CD8-positive, alpha-beta memory T cell (primary cell): ENCODE data around the gene MDC1. TPM values are rescaled to one million over a fixed set of nuclear protein-coding genes. Genes with fewer than 3 reads are reported as not detected.
A peak's percentile ranks its signal among the peaks of the same experiment; 100 is the strongest.

Experiments
- CTCF ChIA-PET: fragments of 350-600 bp; sonication (Branson Sonifier 250); formaldehyde crosslinking; loops from one replicate; lab custom pipeline; 2021; ENCODE audit warnings: antibody characterized with exemption; lab: Charles Lee
- POLR2A ChIA-PET: fragments of 350-600 bp; sonication (Branson Sonifier 250); formaldehyde crosslinking; loops from one replicate; lab custom pipeline; 2021; ENCODE audit warnings: antibody characterized with exemption; lab: Charles Lee
- DNase-seq, 5 donors: peaks; one replicate each; pipeline versions ENCODE4 v3.0.0 to v3.0.0-alpha.2; 2020 to 2022; ENCODE audit warnings: mixed read lengths in 1 of 5
- H3K27ac ChIP-seq: one replicate; pipeline ENCODE4 v1.7.0; 2013; ENCODE audit warnings: low read depth, mild to moderate bottlenecking, low read length, moderate library complexity
- H3K27me3 ChIP-seq: 2 replicates; pipeline ENCODE4 v1.7.0; 2013; ENCODE audit warnings: low read length, mild to moderate bottlenecking; ENCODE audit not compliant: insufficient read depth, poor library complexity, severe bottlenecking
- H3K36me3 ChIP-seq: 2 replicates; pipeline ENCODE4 v1.7.0; 2013; ENCODE audit warnings: mild to moderate bottlenecking, low read length, moderate library complexity; ENCODE audit not compliant: insufficient read depth
- H3K4me1 ChIP-seq: 2 replicates; pipeline ENCODE4 v1.7.0; 2013; ENCODE audit warnings: mild to moderate bottlenecking, low read length, moderate library complexity; ENCODE audit not compliant: insufficient read depth
- H3K4me3 ChIP-seq: 2 replicates; pipeline ENCODE4 v1.7.0; 2013; ENCODE audit warnings: mild to moderate bottlenecking, low read length
- H3K9me3 ChIP-seq: 2 replicates; pipeline ENCODE4 v1.7.0; 2013; ENCODE audit warnings: mild to moderate bottlenecking, low read length
- H3K27ac Mint-ChIP-seq, 8 donors: one replicate each; pipeline ENCODE4 v1.8.0; 2020 to 2021; ENCODE audit warnings: mixed read lengths in 8 of 8, mild to moderate bottlenecking in 6 of 8, inconsistent platforms in 3 of 8, moderate library complexity in 3 of 8
- H3K27me3 Mint-ChIP-seq, 2 donors: one replicate each; pipeline ENCODE4 v1.8.0; 2020 to 2021; ENCODE audit warnings: mixed read lengths in 2 of 2, mild to moderate bottlenecking in 1 of 2, moderate library complexity in 1 of 2
- H3K36me3 Mint-ChIP-seq, 3 donors: one replicate each; pipeline ENCODE4 v1.8.0; 2020 to 2021; ENCODE audit warnings: mixed read lengths in 3 of 3, inconsistent platforms in 1 of 3, mild to moderate bottlenecking in 1 of 3
- H3K4me1 Mint-ChIP-seq, 3 donors: one replicate each; pipeline ENCODE4 v1.8.0; 2020 to 2021; ENCODE audit warnings: mixed read lengths in 3 of 3, inconsistent platforms in 1 of 3, mild to moderate bottlenecking in 1 of 3
- H3K4me3 Mint-ChIP-seq, 7 donors: one replicate each; pipeline ENCODE4 v1.8.0; 2020 to 2021; ENCODE audit warnings: mixed read lengths in 7 of 7, mild to moderate bottlenecking in 6 of 7, moderate library complexity in 4 of 7, inconsistent platforms in 2 of 7
- H3K9me3 Mint-ChIP-seq, 5 donors: one replicate each; pipeline ENCODE4 v1.8.0; 2020 to 2022; ENCODE audit warnings: mixed read lengths in 5 of 5, mild to moderate bottlenecking in 3 of 5, moderate library complexity in 2 of 5, inconsistent platforms in 1 of 5
- polyA plus RNA-seq: library from polyadenylated mRNA; unstranded; fragments of 300-500 nt; fragmentation: Illumina TruSeq; gene quantifications from one replicate; pipeline ENCODE4 v1.2.3, GENCODE V29; 2021
- total RNA-seq, 2 experiments: library from RNA; stranded (reverse); gene quantifications; one replicate each; pipeline ENCODE4 v1.2.3, GENCODE V29; 2021

MDC1 gene
- total and polyA plus RNA-seq, 3 experiments from 2014 or later = 6.4 to 71.1 (median 59.4) TPM

GRCh38 chr6:30689022-30689865 is 27.8 kb downstream of the MDC1 start:
- Mint-ChIP-seq H3K27ac (peak overlapping the region; percentile 86 to 99 (median 96)), H3K4me3 (peak overlapping the region; percentile 81 to 100 (median 99)), H3K4me1 (peaks cover 40 to 53% (median 40%) of the 10 kb centered on the region in 3 donors), H3K36me3 (peaks cover under 1 to 26% (median 2%) of the 10 kb centered on the region in 3 donors), H3K9me3 (no peaks in the 10 kb centered on the region), H3K27me3 (no peaks in the 10 kb centered on the region)
- DNase-seq = no peak
- ChIA-PET POLR2A (interaction anchor here (1.0 kb wide), 1 partner anchor 28 kb away, joined by 3 read pairs; the partner anchor contains the start of gene MDC1), CTCF (interaction anchor here (1.0 to 3.1 kb wide), 4 partner anchors 10 to 42 kb away, joined by 3 to 23 read pairs (median 13); no protein-coding TSS in a partner anchor)
- no peaks in the 10 kb centered on the region for H3K9me3 ChIP-seq
- no peaks in the 10 kb centered on the region for H3K36me3 ChIP-seq
- H3K27me3 ChIP-seq = no peaks in the 10 kb centered on the region
- H3K4me1 ChIP-seq = peaks cover 37% of the 10 kb centered on the region
- H3K27ac ChIP-seq = no peak overlapping the region
- no peak overlapping the region for H3K4me3 ChIP-seq

- peak in 1 of 5 donors; percentile 8 for DNase-seq
- Histone ChIP-seq H3K27me3 (no peaks in the 10 kb centered on the region), H3K4me3 (no peak overlapping the region), H3K4me1 (peaks cover 37% of the 10 kb centered on the region), H3K36me3 (no peaks in the 10 kb centered on the region), H3K27ac (peak overlapping the region; percentile 90), H3K9me3 (no peaks in the 10 kb centered on the region)
- Mint-ChIP-seq H3K9me3 (no peaks in the 10 kb centered on the region), H3K4me1 (peaks cover 40 to 53% (median 40%) of the 10 kb centered on the region in 3 donors), H3K27ac (peak overlapping the region; percentile 91 to 99 (median 94)), H3K4me3 (peak overlapping the region; percentile 95 to 100 (median 99)), H3K27me3 (no peaks in the 10 kb centered on the region), H3K36me3 (peaks cover 3 to 32% (median 5%) of the 10 kb centered on the region in 3 donors)
- POLR2A ChIA-PET = interaction anchor here (1.5 kb wide), 1 partner anchor 10 kb away, joined by 4 read pairs; no protein-coding TSS in a partner anchor
- CTCF ChIA-PET = interaction anchor here (1.0 to 3.1 kb wide), 5 partner anchors 10 to 42 kb away, joined by 3 to 23 read pairs (median 4); partner anchors contain the start of gene MDC1
Measured at GRCh38 chr6:30688569-30688968, 28.5 kb downstream of the MDC1 start.

- Histone ChIP-seq H3K4me1 (peaks cover 37% of the 10 kb centered on the region), H3K27me3 (no peaks in the 10 kb centered on the region), H3K4me3 (peak overlapping the region; percentile 92), H3K9me3 (no peaks in the 10 kb centered on the region), H3K27ac (peak overlapping the region; percentile 90), H3K36me3 (no peaks in the 10 kb centered on the region)
- H3K27ac Mint-ChIP-seq = peak overlapping the region; percentile 84 to 99 (median 94)
- H3K27me3 Mint-ChIP-seq = no peaks in the 10 kb centered on the region
- H3K4me1 Mint-ChIP-seq = peaks cover 40 to 54% (median 40%) of the 10 kb centered on the region in 3 donors
- no peaks in the 10 kb centered on the region for H3K9me3 Mint-ChIP-seq
- H3K36me3 Mint-ChIP-seq = peaks cover 3 to 39% (median 5%) of the 10 kb centered on the region in 3 donors
- CTCF ChIA-PET = interaction anchor here (1.0 to 3.1 kb wide), 6 partner anchors 9 to 43 kb away, joined by 3 to 23 read pairs (median 4); partner anchors contain the start of gene MDC1
- DNase-seq = no peak
- peak overlapping the region; percentile 95 to 100 (median 99) for H3K4me3 Mint-ChIP-seq
- POLR2A ChIA-PET = interaction anchor here (1.2 to 1.5 kb wide), 3 partner anchors 9 to 33 kb away, joined by 4 to 10 read pairs (median 5); partner anchors contain the start of gene MDC1
Measured at GRCh38 chr6:30687659-30688431, 29.2 kb downstream of the MDC1 start.

- H3K4me3 ChIP-seq = peak overlapping the region; percentile 92
- peak overlapping the region; percentile 95 to 100 (median 99) for H3K4me3 Mint-ChIP-seq
- DNase-seq = peak; percentile 48 to 83 (median 72)
- H3K36me3 Mint-ChIP-seq = peaks cover 3 to 47% (median 8%) of the 10 kb centered on the region in 3 donors
- POLR2A ChIA-PET = interaction anchor here (1.2 to 1.5 kb wide), 3 partner anchors 8 to 34 kb away, joined by 4 to 10 read pairs (median 5); partner anchors contain the start of gene MDC1
- no peaks in the 10 kb centered on the region for H3K36me3 ChIP-seq
- H3K4me1 ChIP-seq = peaks cover 38% of the 10 kb centered on the region
- H3K27ac Mint-ChIP-seq = peak overlapping the region; percentile 91 to 99 (median 95)
- H3K27me3 ChIP-seq = no peaks in the 10 kb centered on the region
- no peaks in the 10 kb centered on the region for H3K9me3 Mint-ChIP-seq
- CTCF ChIA-PET = interaction anchor here (1.0 to 3.1 kb wide), 6 partner anchors 8 to 44 kb away, joined by 3 to 23 read pairs (median 4); partner anchors contain the start of gene MDC1
- H3K4me1 Mint-ChIP-seq = peaks cover 41 to 59% (median 43%) of the 10 kb centered on the region in 3 donors
- H3K9me3 ChIP-seq = no peaks in the 10 kb centered on the region
- H3K27ac ChIP-seq = peak overlapping the region; percentile 90
- H3K27me3 Mint-ChIP-seq = no peaks in the 10 kb centered on the region
Measured at GRCh38 chr6:30686908-30687658, 30.0 kb downstream of the MDC1 start.

- H3K4me3 Mint-ChIP-seq = peak within 1 kb of the TSS; percentile 95 to 100 (median 99)
- no peaks in the 10 kb centered on the region for H3K9me3 Mint-ChIP-seq
- POLR2A ChIA-PET = interaction anchor here (8.1 kb wide), 1 partner anchor 35 kb away, joined by 142 read pairs; the partner anchor contains the start of gene TUBB
- no peaks in the 10 kb centered on the region for H3K27me3 ChIP-seq
- H3K36me3 Mint-ChIP-seq = peaks cover 3 to 52% (median 11%) of the 10 kb centered on the region in 3 donors
- H3K27ac ChIP-seq = peak within 1 kb of the TSS; percentile 90
- H3K36me3 ChIP-seq = no peaks in the 10 kb centered on the region
- CTCF ChIA-PET = interaction anchor here (1.2 to 17.6 kb wide), 3 partner anchors 21 to 145 kb away, joined by 4 to 697 read pairs (median 5); partner anchors contain the start of genes MDC1 and TUBB
- no peaks in the 10 kb centered on the region for H3K9me3 ChIP-seq
- peak; percentile 62 to 86 (median 79) for DNase-seq
- H3K4me3 ChIP-seq = peak within 1 kb of the TSS; percentile 92
- peak within 1 kb of the TSS; percentile 91 to 100 (median 96) for H3K27ac Mint-ChIP-seq
- peaks cover 45 to 61% (median 45%) of the 10 kb centered on the region in 3 donors for H3K4me1 Mint-ChIP-seq
- peaks cover 43% of the 10 kb centered on the region for H3K4me1 ChIP-seq
- H3K27me3 Mint-ChIP-seq = no peaks in the 10 kb centered on the region
Measured at GRCh38 chr6:30686009-30686907, 30.8 kb downstream of the MDC1 start, which contains the start of gene PPP1R18. Gene PPP1R18, minus strand, starts transcription at chr6:30686645. Its CDS starts 627 bp downstream, at chr6:30686018.
